ENCODE measurements around the gene POLR2A.
A peak's percentile ranks its signal among the peaks of the same experiment; 100 is the strongest.

The POLR2A gene

DNA sequence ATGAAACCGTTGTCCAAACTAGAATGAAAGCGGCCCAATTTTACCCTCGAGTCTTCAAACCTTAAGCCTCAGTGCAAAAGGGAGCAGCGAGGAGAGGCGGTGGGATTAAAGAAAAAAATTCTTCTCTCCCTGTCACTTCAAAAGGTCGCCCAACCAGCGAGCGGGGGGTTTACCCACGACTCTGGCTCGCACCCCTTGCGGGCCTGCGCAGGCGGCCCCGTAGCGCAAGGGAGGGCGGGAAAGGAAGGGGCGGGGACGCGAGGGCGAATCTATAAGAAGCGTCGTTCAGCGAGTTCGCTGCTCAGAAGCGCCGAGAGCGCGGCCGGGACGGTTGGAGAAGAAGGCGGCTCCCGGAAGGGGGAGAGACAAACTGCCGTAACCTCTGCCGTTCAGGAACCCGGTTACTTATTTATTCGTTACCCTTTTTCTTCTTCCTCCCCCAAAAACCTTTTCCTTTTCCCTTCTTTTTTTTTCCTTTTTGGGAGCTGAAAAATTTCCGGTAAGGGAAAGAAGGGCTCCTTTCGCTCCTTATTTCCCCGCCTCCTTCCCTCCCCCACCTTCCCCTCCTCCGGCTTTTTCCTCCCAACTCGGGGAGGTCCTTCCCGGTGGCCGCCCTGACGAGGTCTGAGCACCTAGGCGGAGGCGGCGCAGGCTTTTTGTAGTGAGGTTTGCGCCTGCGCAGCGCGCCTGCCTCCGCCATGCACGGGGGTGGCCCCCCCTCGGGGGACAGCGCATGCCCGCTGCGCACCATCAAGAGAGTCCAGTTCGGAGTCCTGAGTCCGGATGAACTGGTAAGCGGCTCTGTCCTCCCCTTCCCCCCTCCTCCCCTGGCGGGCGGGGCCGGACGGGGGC, at the start of gene POLR2A:
Gene POLR2A (plus strand): TSS at position 300 of the 852 bp plus-strand sequence.
- peak; percentile 96 for DNase-seq (ENCODE audit: insufficient read length, low spot score)
- peak; percentile 97 for TF ChIP-seq POLR2A (IDR thresholded peaks at IDR 0.05; ENCODE audit: low read depth, low read length)
- peak; percentile 68 for FAIRE-seq

DNA sequence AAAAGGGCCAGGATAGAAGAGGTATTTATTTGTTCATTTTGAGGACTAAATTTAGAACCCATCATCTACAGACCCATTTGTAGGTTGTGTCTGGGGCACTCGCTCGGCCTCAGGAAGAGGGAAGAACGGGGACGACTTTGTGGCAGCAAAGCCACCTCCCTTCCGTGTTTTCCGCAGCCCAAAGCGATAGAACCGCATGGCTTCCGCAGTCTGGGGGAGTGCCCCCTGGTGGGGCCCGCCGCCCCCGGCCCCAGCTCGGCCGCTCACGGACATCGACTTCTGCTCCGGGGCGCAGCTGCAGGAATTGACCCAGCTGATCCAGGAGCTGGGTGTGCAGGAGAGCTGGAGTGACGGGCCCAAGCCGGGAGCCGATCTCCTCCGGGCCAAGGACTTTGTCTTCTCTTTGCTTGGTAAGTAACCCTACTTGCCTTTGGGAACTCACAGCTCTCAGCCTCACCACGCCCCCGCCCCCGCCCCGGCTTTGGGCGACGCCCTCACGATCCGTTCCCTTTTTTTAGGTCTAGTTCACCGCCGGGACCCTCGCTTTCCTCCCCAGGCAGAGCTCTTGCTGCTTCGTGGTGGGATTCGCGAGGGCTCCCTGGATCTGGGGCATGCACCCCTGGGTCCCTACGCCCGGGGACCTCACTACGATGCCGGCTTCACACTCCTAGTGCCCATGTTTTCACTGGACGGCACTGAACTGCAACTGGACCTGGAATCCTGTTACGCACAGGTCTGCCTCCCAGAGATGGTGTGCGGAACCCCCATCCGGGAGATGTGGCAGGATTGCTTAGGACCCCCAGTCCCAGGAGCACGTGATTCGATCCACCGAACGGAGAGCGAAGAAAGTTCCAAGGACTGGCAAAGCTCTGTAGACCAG, 48.2 kb upstream of the POLR2A start:
- no peak for TF ChIP-seq POLR2A (IDR thresholded peaks at IDR 0.05; ENCODE audit: low read depth, low read length)
- DNase-seq (ENCODE audit: insufficient read length, low spot score) (no peak), FAIRE-seq (no peak)

DNA sequence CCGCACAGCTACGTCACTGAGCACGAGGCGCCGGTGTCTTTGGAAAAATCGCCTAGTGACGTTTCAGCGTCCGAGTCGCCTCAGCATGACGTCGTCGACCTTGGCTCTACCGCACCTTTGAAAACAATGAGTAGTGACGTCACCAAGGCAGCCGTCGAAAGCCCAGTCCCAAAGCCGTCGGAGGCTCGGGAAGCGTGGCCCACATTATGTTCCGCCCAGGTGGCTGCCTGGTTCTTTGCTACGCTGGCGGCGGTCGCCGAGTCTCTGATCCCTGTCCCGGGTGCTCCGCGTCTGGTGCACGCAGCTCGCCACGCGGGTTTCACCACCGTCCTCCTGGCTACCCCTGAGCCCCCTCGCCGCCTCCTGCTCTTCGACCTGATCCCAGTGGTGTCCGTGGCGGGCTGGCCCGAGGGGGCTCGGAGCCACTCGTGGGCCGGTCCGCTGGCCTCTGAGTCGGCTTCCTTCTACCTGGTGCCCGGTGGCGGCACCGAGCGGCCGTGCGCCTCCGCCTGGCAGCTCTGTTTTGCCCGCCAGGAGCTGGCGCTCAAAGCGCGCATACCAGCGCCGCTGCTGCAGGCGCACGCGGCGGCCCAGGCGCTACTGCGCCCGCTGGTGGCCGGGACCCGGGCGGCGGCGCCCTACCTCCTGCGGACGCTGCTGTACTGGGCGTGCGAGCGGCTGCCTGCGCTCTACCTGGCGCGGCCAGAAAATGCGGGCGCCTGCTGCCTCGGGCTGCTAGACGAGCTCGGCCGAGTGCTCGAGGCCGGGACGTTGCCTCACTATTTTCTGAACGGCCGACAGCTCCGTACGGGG, 47.4 kb upstream of the POLR2A start:
- TF ChIP-seq POLR2A (IDR thresholded peaks at IDR 0.05; ENCODE audit: low read depth, low read length) = no peak
- peak; percentile 75 for DNase-seq (ENCODE audit: insufficient read length, low spot score)
- no peak for FAIRE-seq

GRCh38 chr17:7437369-7437863, 46.8 kb upstream of the POLR2A start:
- no peak for FAIRE-seq
- no peak for DNase-seq (ENCODE audit: insufficient read length, low spot score)
- TF ChIP-seq POLR2A (IDR thresholded peaks at IDR 0.05; ENCODE audit: low read depth, low read length) = no peak

DNA sequence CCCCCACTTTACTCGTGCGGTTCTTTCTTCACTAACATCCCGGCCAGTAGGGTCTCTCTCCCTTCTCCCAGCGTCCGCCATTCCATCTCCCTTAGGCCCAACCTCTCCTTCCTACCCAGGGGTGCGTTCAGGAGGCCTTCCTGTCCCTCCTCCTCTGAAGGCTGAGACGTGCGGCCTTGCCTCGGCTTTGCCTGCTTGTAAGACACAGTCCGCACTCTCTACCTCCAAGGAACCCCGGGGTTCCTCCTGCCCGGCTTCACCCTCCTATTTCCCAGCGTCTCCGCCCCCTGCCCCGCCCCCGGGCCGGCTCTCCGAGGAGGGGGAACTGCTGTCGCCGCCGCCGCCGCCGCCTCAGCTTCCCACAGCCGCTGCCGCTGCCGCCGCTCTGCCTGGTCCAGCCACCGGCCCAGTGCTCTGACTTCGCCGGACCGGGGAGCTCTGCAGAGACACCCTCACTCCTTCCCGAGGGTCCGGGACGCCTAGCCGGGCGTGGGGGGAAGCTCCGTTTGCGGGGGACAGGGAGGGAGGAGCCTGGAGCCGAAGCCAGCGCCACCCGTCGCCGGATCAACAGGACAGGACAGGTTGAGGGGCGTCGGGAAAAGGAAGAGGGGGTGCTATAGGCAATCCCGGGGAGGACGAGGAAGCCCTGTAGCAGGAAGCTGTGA, 46.1 kb upstream of the POLR2A start:
- no peak for FAIRE-seq
- no peak for DNase-seq (ENCODE audit: insufficient read length, low spot score)
- no peak for TF ChIP-seq POLR2A (IDR thresholded peaks at IDR 0.05; ENCODE audit: low read depth, low read length)

DNA sequence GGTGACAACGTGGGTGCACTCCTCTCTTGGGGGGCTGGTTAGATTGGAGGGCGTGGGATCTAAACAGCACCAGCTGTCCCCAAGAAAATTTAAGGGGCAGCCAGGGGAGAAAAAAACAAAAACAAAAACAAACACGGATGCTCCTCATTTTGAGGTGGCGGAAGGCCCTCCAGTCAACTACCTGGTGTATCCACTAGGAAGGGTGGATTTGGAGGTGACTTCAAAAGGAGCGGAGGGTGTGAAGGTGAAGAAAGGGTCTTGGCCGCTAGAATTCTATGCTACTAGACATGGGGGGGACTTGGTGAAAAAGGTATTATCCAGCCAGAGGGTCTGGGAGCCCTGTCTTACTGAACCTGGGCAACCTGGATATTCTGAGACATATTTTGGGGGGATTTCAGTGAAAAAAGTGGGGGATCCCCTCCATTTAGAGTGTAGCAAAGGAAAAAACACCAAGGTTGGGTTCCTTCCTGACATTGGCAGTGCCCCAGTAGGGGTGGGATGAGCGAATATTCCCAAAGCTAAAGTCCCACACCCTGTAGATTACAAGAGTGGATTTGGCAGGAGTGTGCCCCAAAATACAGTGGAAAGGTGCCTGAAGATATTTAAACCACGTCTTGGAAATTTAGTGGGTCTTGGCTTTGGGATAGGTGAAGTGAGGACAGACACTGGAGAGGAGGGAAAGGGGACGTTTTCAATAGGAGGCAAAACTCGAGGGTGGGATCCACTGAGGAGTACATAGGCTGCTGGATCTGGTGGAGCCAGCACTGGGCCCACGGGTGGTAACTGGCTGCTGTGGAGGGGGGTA, 45.3 kb upstream of the POLR2A start:
- no peak for TF ChIP-seq POLR2A (IDR thresholded peaks at IDR 0.05; ENCODE audit: low read depth, low read length)
- FAIRE-seq (no peak), DNase-seq (ENCODE audit: insufficient read length, low spot score) (no peak)

GRCh38 chr17:7439462-7440112, 44.6 kb upstream of the POLR2A start, which contains the start of gene FGF11:
Gene FGF11, plus strand, starts transcription at chr17:7439512. Its CDS starts 109 bp downstream, at chr17:7439621.
- FAIRE-seq (no peak), DNase-seq (ENCODE audit: insufficient read length, low spot score) (no peak)
- no peak for TF ChIP-seq POLR2A (IDR thresholded peaks at IDR 0.05; ENCODE audit: low read depth, low read length)

DNA sequence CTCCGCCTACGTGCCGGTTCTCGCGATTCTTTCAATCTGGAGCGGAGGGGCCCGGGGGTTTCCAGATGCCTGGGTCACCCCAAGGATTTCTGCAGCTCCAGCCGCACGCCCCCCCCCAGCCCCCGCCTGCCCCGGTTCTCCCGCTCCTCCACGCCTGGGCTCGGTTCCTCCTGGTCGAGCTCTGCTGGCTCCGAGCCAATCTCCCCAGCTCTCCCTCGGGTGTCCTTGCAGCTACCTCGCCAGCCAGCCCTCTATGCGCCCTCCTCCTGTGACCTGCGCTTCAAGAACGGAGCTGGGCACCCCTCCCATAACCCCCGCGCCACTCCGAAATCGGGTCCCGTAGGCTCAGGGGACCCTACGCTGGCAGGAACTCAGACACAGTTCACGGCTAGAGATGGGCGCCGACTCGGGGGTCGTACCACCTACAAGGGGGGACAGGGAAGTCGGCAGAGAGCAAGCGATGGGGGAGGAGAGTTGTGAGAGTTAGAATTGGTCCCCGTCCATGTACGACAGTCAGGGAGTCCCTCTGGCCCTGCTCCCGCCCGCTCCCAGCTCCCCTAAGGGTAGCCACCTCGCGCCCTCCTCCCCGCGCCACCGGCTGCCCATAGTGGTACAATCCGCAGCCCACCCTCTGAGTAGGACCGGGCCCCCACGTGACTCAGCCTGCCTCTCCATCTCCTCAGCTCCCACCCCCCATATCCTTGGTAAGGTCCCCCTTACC, 43.9 kb upstream of the POLR2A start:
- no peak for TF ChIP-seq POLR2A (IDR thresholded peaks at IDR 0.05; ENCODE audit: low read depth, low read length)
- DNase-seq (ENCODE audit: insufficient read length, low spot score) (no peak), FAIRE-seq (no peak)

DNA sequence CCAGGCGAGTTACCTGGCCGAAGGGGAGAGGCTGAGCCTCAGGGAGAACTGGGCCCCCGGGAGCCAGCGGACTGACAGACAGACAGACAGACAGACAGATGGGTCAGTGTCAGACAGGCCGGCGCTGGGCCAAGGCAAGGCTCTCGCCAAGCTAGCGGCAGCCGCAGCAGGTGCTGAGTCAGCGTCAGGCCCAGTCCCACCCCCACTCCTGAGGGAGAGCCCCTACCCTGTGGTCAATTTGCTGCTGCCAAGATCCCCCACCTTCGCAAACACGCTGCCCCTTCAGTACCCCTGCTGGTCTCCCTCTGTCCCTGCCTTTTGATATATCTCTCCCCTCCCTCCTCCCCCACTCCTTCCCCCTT, 43.4 kb upstream of the POLR2A start:
- TF ChIP-seq POLR2A (IDR thresholded peaks at IDR 0.05; ENCODE audit: low read depth, low read length) = no peak
- FAIRE-seq (no peak), DNase-seq (ENCODE audit: insufficient read length, low spot score) (no peak)

DNA sequence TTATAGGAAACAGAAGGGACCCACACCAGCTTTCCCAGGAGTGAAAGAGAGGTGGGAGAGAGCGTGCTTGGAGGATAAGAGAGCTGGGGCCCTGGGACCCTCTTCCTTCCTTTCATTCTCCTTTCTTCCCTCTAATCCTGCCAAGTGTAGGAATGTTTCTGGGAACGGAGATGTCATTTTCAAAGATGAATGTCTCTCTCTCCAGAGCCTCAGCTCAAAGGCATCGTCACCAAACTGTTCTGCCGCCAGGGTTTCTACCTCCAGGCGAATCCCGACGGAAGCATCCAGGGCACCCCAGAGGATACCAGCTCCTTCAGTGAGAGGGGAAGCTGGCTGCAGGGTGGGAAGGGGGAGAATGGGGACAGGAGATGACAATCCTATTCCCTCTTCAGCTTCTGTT, 42.9 kb upstream of the POLR2A start:
- FAIRE-seq = no peak
- DNase-seq (ENCODE audit: insufficient read length, low spot score) = no peak
- TF ChIP-seq POLR2A (IDR thresholded peaks at IDR 0.05; ENCODE audit: low read depth, low read length) = no peak

- no peak for DNase-seq (ENCODE audit: insufficient read length, low spot score)
- TF ChIP-seq POLR2A (IDR thresholded peaks at IDR 0.05; ENCODE audit: low read depth, low read length) = no peak
- no peak for FAIRE-seq
Observed at GRCh38 chr17:7442142-7442541, 42.0 kb upstream of the POLR2A start.

Measured in H54 (cell line).